NOMO-1 treated with DMSO at 0.1 percent for 48 hours (cell line): ENCODE measurements around the gene TMC1.

ENCODE experiments used
- DNase-seq: peaks from one replicate; lab custom pipeline; 2025; ENCODE audit not compliant: unreplicated experiment; lab: John Stamatoyannopoulos, UW

TMC1 gene

DNA sequence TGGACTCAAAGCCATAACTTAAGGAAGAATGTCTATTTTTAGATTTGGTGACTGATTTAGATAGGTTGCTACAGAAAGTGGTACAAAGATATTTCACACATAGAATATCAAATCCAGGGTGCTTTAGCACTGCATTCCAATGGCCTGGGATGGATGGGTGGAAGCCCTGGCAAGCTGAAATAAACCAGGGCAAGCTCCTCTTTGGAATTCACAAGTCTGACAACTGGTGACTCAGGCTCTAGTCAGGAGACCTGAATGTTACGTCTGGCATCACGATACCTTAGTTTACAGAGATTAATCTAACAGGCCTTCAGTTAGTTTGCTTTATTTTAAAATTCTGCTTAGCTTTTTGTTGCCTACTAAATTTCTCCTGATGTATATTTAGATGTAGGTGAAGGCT, 144.0 kb downstream of the TMC1 start:
- no peak for DNase-seq

DNA sequence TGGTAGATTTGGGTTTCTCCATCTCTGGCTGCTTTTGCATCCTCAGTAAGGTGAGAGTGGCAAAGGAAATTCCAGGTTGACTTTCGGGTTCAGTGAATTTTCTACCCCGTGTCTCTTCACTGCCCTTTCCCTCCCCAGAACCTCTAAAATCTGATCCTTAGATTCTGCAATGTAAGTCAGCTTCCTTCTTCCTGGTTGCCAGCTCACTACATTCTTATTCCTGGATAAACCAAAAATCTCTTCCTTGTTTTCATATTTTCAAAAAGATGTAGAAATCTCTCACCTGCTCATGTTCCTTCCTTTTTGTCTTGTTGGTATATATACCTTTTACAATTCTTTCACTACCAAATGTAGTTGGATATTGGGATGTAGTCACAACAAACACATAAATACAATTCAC, 145.8 kb downstream of the TMC1 start:
- no peak for DNase-seq

DNA sequence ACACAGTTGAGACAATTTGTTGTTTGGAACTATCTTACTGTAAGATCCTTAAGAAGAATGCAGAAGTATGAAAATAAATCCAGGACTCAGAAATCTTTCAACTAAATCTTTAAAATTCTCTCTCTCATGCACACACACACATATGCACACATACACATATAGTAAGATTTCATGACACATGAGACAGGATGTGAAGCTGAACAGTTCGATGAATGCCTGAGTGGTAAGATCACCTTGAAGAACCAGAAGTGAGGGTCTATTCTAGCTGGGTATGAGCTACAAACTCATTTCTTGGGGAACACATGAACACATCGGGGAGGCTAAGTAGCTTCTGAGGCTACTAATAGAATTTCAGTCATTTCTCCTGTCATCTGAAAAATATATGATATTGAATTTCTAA, 153.6 kb downstream of the TMC1 start:
- no peak for DNase-seq

DNA sequence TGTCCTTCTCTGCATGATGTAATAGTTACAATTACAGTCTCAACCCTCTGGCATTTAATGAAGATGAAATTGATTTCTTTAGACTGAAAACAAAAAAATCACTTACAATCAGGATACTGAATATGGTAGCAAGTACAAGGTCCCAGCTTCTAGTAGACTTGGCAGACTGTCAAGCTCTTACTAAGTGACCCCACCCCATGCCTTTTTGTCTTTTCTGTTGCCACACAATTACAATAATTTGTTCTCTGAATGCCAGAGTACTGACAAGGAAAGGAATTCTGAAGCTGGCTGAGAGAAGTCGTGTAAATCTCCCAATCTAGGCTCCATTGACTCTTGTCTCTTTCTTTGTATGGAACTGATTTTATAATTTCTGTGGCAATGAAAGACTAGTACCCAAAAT, 154.2 kb downstream of the TMC1 start:
- DNase-seq, result no peak

DNA sequence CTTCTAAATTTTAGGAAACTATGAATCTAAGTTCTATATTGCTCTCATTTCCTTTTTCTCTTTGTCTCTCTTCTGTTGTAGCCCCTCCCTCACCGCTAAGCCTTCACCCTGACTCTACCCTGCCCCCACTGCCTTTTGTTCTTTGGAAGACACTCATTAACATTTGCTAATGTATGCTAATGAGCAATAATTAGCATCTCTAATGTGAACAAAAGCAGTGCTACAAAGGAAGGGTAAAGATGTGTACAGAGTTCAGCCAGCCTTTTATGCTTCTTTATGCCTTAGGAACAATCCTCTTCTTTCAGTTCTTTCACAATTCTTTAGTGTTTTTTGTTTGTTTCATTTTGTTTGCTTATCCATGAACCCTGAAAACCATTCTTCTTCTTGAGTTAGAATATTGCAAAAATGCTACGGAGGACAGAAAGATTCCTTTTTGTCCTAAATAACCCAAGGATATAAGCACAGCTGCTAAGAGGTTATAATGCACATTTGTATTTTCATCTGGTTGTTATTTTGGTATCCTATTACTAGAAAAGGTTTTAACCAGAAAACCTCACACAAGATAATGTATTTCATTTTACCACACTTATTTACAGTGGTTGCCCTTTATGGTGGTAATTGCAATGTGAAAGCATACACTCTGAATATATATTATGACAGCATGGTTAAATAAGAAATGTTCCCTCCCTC, 159.3 kb downstream of the TMC1 start:
- no peak for DNase-seq

DNA sequence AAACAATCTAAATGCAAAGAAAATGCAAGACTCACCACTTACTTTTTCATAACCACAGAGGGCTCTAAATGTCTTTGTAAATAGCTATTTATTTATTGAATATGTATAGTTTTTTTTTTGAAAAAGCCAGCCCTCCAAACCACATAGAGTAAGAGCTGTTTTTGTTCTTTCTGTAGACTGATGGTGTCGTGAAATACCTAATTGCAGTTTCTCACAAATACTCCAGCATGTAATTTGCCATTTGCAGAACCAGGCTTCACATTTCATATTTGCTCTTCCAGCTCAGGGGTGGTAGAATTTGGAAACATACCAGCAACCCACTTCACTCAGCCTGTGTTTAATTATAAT, 159.8 kb downstream of the TMC1 start:
- DNase-seq, result no peak

DNA sequence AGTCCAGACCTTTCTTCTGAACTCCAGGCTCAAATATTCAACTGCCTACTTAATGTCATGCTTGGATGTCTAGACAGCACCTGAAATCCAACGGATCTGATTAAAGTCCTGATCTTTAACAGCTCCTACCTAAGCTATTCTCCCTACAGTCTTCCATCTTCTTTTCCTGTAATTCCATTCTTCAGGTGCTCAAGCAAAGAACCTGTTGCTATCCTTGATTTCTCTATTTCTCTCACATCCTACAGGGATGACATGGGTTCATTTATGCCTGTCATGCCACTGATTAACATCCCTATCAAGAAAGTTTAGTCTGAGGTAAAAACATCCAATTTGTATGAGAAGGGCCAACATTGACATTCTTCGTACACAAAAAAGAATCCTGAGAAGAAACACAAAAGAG, 163.2 kb downstream of the TMC1 start:
- DNase-seq, result no peak

DNA sequence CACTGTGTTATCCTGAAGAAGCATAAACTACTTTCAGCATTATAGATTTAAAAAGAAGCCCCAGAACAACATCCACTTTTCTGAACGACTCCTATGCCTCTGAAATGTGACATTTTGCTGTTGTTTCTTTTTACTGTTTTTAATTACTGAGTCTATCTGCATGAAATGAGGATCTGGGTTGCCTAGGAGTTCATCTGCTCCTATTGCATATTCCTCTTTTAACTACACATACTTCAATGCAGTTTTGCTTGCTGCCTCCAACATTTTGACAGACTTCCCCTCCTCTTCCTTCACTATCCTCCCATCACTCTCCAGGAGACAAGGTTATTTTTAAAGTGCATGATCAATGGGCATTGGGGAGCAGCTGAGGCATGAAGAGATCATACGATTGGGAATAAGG, 164.5 kb downstream of the TMC1 start:
- no peak for DNase-seq

DNA sequence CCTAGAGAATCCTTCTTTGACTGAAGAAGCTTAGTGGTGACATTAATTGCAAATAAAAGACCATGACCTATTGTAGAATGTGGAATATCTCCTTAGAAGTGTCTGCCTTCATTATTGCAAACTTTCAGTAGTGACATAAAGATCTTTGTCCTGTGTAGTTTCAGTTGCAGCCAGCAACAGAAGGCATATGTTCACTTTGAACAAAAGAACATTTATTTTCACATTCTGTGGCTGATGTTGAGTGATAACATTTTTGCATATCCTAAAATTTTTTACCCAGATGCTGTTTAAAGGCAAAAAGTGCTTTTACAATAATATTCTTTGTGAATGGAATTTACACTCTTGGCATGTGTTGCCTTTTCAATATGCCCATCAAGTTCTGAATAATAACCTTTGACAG, 165.9 kb downstream of the TMC1 start:
- DNase-seq, result no peak

DNA sequence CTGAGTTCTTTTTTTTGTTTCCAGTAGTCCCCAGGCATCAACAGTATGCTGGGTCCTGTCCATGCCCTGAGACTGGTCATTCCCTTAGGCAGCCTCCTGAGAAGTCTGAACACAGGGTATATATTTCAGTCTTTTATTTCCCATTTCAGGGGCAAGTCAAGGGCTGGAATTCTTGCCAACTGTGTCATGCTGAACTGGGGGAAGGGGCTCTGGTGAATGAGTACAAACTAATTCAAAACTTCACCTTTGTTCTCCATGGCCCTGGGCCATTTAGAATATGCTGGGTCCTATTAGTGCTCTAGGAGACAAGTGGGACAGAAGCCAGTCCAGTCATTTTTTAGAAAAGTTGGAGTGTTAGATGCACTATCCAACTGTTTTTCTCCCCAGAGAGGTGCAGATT, 170.3 kb downstream of the TMC1 start:
- DNase-seq, result no peak

DNA sequence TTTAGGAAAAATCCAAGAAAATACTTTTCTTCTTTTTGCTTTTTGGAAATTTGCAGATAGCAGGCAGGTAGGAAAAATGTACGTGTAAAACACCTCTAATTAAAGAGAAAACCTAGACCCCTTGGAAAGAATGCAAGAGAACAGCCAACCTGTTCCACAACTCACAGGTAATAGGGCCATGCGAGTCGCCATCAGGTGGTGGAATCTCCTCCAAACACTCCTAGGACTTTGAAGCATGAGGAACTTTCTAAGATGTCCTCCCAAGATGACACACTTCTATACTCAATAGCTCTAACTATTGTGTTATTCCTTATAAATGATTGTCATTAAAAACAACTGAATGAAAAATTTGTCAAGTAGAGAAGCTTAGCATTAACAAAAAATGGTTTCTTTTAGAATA, 174.0 kb downstream of the TMC1 start:
- no peak for DNase-seq

DNA sequence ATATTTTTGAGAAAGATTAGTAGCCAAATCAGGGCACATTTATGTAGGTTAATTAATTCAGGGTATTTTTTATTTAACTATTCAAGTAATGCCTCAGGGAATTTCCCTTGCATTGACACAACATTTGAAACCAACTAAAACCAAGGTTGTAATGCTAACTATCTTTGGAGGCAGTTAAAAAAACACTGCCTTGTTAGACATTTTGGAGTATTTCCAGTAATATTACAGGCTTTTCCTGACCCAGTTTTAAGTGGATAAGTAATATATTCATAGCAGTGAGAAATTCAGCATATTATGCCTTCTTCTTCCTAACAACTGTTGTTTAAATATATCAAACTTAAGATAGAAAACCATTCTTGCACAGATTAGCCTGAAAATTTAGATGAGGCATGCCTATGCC, 175.1 kb downstream of the TMC1 start:
- DNase-seq, result no peak

DNA sequence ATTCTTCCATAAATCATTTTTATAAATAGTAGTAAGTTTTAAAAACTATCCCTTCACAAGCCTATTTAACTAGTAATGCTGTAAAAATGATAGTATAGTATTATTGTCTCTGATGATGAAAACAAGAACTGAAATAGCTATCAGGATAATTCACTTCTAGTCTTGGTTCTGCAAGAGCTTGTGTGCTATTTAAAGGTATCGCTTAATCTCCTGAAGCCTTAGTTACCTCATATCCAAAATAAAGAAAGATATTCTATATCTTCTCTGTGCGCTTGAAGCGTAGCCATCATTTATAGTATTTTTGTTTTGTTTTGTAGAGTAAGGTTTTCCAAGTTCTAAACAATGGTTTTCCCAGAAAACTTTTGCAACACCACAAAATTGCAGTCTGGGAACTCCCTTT, 180.1 kb downstream of the TMC1 start:
- no peak for DNase-seq

DNA sequence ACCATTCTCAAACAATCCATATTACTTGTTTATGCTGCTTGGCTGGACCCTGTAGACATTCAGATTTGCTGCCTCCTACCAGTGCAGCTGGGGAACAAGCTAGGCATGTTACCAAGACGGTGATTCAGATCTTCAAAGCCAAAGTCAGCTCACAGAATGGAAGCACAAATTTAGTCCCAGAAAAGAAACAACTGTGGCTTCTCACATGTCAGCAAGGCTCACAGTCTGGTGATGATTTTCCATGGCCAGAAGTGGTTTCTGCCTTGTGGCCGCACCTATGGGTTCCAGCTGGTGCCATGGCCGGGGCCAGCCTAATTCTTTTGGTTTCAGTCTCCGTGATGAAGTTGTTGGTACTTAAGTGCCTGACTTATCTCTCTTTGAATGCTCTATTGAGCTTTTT, 182.2 kb downstream of the TMC1 start:
- no peak for DNase-seq

DNA sequence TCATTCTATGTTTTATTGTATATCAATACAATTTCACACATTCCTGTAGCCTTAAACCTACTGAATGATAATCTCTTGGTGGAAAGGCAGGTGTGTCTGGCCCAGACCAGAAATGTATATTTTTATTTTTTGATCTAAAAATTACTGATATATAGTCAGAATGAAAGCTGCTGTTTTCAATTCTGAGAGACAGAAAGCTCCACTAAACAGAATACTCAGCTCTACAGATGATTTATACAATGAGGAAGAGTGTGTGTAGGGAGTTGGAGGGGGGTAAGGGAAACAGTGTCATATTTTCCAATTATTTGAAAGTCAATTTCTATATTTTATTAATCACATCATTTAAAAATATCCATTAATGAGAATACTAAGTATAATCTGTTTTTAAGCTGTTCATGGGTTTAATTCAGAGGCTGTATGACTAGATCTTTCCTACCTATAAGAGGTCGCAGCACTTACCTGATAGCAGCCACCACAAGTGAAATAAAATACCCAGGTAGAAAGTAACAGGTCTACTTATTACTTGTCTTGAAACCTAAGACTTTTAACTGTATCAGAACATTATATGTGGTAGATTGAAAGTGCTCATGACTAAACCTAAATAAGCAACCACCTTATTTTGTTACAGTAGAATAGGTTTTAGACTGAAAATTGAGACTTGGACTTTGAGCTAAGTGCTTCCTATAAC, 183.4 kb downstream of the TMC1 start:
- DNase-seq, result no peak

DNA sequence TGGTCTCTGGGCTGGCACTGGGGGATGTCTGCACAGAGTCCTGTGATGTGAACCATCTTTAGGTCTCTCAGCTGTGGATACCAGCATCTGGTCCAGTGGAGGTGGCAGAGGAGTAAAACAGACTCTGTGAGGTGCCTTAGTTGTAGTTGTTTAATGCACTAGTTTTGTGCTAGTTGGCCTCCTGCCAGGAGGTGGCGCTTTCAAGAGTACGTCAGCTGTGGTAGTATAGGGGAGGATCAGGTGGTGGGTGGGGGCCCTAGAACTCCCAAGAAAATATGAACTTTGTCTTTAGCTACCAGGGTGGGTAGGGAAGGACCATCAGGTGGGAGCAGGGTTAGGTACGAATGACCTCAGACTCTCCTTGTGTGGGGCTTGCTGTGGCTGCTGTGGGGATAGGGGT, 197.1 kb downstream of the TMC1 start:
- no peak for DNase-seq

DNA sequence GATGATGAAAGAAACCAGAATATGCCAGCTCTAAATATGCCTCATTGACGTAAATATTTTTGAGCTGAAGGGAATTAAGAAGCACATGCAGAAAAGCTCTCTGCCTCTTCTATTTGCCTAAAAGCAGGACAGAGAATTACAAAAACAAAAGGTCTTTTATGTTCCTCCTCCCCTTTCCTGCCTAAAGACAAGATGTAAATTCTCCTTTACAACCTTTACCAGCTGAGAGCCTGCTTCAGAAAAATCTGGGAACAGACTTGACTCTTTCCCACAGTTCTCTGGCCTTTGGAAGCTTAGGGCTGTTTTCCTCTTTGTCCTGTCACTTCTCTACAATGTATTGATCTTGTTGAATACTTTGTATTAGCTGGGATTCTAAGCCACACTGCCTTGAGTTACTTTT, 199.7 kb downstream of the TMC1 start:
- no peak for DNase-seq

DNA sequence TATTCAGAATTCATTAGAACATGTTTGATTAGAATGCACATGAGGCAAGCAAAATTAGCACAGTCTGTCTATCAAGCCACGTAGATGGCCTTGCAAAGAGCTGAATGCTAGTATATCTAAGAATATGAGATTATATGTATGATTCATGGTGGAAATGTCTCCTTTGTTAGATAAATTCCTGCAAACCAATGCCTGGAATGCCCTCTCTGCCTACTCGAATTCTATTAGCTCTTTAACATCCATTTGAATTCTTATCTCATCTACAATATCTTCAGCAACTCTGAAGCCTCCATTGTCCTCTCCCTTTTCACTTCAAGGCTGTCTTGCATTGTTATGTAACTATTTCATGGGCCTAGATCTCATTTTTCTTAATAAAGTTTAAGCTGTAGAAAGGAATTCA, 205.5 kb downstream of the TMC1 start:
- DNase-seq, result no peak

DNA sequence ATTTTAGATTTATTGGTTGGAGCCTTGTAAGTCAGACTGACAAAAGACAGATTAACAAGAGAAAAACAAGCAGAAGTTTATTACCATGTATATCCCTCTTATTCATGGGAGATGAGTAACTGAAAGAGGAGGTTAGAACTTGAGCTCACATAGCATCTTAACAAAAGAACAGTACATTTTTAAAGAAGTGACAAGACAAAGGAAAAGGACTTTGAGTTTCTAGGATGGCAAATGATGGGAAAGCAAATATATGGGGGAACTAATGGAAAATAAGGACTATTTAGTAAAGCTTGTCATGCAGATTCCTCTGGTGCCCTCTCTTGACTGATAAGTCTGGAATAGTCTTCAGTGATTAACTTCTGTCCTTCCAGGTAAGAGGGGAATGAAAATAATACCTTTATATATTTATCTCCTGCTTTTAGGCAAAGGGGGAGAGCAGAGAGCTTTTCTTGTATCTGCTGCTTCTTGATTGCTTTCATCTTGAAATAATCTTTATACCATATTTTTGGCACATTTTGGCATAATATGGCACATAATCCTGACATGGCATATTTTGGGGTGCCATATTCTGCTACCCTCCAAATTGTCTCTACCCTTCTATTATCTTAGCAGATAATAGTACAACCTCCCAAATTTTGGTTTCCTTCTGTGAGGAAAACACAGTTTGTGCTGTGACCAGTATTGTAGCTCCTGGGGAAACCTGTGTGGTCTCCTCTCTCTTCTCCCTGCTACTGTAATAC, 206.8 kb downstream of the TMC1 start:
- no peak for DNase-seq

DNA sequence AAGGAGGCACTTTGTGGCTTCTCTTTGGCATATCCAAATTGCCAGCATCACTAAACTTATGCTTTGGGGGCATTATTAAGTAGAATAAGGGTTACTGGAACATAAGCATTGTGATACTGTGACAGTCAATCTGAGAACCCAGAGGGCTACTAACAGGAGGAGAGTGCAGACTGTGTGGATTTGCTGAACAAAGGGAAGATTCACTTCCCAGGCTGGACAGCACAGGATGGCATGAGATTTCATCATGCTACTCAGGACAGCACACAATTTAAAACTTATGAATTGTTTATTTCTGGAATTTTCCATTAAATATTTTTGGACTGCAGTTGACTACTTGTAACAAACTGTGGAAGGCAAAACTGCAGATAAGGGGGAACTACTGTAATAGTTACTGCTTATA, 212.5 kb downstream of the TMC1 start:
- no peak for DNase-seq

DNA sequence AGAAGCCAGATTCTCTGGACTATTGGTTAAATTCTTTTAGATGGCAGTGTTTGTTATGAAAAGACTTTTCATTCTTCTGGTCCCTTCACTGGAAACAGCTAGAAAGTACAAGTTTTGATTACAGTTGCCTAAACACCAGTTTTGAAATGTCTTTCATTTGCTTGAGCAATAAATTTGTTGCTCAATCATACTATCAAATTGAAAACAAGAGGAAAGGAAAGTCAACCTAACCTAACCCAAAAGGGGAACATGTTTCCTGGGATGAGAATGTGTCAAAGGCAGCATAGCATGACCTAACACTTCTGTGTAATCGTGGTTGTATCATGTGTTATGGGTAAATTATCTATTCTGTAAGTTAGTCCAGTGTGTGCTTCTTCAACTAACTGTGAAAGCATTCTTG, 213.2 kb downstream of the TMC1 start:
- DNase-seq, result peak; percentile 52

DNA sequence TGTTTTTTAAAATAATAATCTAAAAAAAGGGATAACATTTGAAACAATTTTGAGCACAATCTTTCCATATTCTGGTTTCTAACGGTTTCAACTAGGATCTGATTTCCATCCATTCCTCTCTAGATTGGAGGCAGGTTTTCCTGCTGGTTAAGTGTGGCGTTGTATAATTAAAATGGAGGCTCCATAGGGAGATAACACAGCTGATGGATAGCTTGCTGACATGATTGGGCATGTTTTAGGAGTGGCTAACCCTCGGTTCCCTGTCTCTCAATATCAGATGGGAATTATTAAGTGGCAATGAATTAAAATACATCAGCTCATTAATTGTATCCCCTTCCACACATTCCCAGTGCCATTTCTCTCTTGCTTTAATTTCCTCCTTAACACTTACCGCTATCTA, 222.4 kb downstream of the TMC1 start:
- no peak for DNase-seq

DNA sequence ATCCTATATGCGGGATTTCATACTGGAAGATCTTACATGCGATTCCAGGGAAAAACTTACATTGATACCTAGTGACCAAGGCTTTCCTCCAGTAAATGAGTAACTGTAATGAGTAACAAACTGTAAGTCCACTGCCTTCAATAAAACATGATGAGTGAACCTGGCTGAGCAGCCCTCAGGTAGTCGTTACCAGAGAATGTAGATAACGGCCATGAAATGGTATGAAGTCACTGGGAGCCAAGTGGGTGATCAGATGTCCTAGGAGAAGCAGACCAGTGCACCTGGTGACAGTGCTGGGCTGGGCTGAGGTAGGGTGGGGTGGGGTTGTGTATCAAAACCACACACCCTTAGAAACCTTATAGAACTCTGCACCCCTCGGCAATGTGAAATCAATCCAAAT, 227.9 kb downstream of the TMC1 start:
- no peak for DNase-seq
